Astrocyte of the cerebellum (primary cell): ENCODE measurements around the gene THAP10.
"Not testable (repeated sequence)": the region's sequence is repeated elsewhere in the genome, so short reads cannot be mapped to it uniquely, and the experiment has no call there.

ENCODE experiments used
- DNase-seq: peaks from one replicate; pipeline ENCODE4 v3.0.0-alpha.2; 2011; ENCODE audit warnings: low read depth
- H3K4me3 ChIP-seq: 2 replicates; pipeline ENCODE4 v1.5.1; 2011; ENCODE audit warnings: mild to moderate bottlenecking, low read depth, low read length, moderate library complexity
- in situ Hi-C: cut with HindIII; loops from 2 replicates; pipeline ENCODE4 v1.10.0; 2017; ENCODE audit warnings: low sequenced_read_pairs
- TF ChIP-seq, protein P1 (sequence below): IDR thresholded peaks from 2 replicates; pipeline ENCODE4 v1.5.1; 2012; ENCODE audit warnings: low read length, low read depth, moderate library complexity, mild to moderate bottlenecking; ENCODE audit errors: missing control alignments

THAP10 gene

DNA sequence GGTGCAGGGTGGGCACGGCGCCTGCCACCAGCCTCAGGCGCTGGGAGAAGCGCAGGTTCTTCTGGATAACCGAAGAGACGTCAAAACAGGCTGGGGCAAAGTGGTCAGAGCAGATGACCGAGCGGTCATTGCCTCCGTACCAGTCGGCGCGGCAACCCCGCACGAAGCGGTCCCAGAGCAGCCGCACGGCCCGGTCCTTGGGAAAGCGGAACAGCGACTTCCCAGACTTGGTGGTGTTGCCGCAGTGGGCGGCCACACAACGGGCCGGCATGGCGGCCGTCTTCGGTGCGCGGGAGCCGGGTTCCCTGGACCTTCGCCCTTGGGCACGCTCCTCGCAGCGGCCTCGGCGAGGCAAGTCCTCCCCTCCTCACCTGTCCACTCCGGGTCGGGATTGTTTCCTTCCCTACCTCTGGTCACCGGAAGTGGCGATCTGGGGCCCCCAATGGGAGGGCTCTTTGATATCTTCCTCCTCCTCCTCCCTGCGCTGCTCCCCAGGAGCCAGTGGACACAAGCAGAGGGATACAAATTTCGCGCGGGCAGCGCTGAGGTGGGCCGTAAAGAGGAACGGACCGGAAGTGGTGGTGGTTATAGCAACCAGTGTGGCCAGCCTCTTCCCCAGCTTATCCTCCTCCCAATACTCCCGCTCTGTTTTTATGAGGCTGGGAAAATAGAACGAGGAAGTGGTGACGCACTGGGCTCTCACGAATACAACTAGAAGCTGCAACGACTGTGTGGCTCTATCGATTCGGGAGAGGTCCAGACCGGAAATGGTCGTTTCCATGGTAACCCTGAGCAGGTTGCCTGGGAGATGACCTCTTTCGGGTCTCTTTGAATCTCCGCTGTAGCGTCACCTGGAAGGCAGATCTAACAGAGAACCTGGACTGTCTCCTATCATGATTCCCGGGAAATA is at the start of gene THAP10, which contains the start of gene LRRC49:
Gene THAP10 (minus strand): TSS at position 432 of the 910 bp plus-strand sequence. CDS start 161 bp downstream, at position 271.
Gene LRRC49 (plus strand): TSS at position 825 of the 910 bp plus-strand sequence. CDS start 69 bp downstream, at position 894.
- H3K4me3 ChIP-seq = peak within 1 kb of the TSS; percentile 69
- in situ Hi-C loops = no loop called here
- TF ChIP-seq, protein P1, sequence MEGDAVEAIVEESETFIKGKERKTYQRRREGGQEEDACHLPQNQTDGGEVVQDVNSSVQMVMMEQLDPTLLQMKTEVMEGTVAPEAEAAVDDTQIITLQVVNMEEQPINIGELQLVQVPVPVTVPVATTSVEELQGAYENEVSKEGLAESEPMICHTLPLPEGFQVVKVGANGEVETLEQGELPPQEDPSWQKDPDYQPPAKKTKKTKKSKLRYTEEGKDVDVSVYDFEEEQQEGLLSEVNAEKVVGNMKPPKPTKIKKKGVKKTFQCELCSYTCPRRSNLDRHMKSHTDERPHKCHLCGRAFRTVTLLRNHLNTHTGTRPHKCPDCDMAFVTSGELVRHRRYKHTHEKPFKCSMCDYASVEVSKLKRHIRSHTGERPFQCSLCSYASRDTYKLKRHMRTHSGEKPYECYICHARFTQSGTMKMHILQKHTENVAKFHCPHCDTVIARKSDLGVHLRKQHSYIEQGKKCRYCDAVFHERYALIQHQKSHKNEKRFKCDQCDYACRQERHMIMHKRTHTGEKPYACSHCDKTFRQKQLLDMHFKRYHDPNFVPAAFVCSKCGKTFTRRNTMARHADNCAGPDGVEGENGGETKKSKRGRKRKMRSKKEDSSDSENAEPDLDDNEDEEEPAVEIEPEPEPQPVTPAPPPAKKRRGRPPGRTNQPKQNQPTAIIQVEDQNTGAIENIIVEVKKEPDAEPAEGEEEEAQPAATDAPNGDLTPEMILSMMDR = no peak
- peak; percentile 85 for DNase-seq

DNA sequence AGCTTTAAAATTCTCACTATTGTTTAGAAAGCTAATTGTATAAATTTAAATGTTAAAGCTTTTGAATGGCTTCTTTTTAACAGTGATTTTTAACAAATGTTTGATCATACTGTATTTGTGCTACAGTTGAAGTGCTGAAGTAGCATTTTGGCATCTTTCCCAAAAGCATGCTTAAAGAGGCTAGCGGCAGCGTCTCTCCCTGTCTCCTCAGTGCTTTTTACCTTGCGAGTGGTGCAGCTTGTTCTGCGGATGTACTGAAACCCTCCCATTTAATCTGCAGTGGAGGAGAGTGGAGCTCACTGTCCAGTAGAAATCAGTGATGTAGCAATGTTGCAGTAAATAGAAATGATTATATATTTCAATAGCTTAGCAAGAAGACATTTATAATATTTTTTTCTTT is 44.1 kb upstream of the THAP10 start:
- H3K4me3 ChIP-seq = no peak overlapping the region
- TF ChIP-seq, protein P1 = no peak
- in situ Hi-C loops = no loop called here
- no peak for DNase-seq

DNA sequence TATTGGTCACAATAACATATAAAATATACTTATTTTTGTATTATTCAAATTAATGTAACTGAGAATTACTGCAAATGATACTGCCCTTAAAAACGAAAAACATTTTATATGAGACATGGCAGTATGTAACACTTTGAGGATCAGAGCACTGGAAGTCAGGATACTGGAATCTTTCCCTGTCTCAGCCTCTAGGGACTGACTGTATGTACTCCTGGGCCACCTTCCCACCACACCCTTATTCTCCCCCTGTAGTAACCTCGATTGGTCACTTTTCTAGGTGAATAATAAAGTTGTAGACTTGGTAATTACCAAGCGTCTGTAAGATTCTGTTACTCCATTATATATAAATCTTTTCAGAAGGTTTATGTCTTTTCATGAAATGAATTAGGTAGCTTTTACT is 43.4 kb upstream of the THAP10 start:
- in situ Hi-C loops = no loop called here
- no peak for DNase-seq
- H3K4me3 ChIP-seq = no peak overlapping the region
- TF ChIP-seq, protein P1 = no peak

DNA sequence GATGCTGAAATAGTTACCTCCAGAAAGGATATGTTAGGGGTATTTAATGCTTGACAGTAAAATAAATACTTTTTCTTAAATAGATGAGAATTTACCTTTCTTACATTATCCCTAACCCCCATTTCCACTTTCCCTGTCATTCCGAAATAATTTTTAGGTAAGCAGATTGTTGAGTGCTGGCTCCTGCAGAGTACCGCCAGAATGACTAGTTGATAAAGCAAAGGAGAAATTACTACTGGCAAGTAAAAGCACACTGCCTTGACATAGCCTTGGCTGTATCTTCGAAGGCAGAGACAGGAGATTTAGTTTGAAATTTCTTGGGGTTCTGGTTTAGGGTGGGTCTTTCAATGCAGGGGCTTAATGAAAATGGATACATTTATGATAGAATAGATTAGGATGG is 41.2 kb upstream of the THAP10 start:
- TF ChIP-seq, protein P1 = no peak
- no peak overlapping the region for H3K4me3 ChIP-seq
- in situ Hi-C loops = no loop called here
- DNase-seq = no peak

DNA sequence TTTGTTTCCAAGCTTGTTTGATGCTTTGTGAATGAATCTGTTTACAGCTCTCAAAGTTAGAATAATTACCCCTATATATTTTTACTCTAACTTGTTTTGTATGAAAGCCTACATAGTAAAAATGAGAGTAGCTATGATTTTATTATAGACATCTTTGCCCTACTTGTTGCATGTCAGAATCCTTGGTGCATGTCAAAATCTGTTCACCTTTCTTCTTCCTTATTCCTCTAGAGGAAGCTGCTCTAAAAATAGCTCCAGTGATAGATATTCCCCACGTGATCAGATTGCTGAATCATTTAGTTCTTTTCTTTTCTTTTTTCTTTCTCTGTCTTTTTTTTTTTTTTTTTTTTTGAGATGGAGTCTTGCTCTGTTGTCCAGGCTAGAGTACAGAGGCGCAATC is 40.2 kb upstream of the THAP10 start:
- in situ Hi-C loops = no loop called here
- TF ChIP-seq, protein P1 = no peak
- H3K4me3 ChIP-seq = no peak overlapping the region
- DNase-seq = no peak

DNA sequence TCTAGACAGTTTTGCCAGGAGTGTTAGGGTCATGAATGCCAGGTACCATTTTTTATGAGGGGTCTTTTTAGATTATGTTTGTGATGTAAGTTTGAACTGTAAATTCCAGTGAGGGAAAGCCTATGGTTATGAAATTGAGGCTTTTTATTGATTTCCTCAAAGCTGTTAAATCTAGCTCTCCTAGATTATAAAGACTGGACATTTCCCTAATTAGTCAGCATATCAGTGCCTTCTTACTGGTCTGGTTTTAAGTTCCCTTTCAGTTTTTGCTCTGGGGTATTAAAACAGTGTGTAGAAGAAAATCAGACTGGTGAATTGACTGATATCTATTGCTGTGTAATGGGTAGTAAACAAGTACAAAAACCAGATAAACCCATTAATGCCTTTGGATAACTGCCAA is 39.6 kb upstream of the THAP10 start:
- in situ Hi-C loops = no loop called here
- no peak overlapping the region for H3K4me3 ChIP-seq
- no peak for DNase-seq
- TF ChIP-seq, protein P1 = no peak

DNA sequence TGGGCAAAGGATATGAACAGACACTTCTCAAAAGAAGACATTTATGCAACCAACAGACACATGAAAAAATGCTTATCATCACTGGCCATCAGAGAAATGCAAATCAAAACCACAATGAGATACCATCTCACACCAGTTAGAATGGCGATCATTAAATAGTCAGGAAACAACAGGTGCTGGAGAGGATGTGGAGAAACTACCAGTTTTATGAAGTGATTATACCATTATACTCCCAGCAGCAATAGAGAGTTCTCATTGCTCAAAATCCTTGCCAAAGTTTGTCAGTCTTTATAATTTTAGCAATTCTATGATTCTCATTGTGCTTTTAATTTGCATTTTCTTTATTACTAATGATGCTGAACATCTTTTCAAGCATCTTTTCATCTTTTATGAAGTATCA is 34.7 kb upstream of the THAP10 start:
- DNase-seq, in situ Hi-C loops, H3K4me3 ChIP-seq: not testable (repeated sequence)
